ENCODE results near the gene TIMM10B. TPM values are rescaled to one million over a fixed set of nuclear protein-coding genes. Genes with fewer than 3 reads are reported as not detected.
A peak's percentile ranks its signal among the peaks of the same experiment; 100 is the strongest.

Gene TIMM10B
- total RNA-seq, 1 donor from 2014 or later, result 31.2 TPM

GRCh38 chr11:6480299-6480914, 894 bp upstream of the TIMM10B start:
- H3K36me3 Mint-ChIP-seq, result peaks cover 25% of the 10 kb centered on the region
- DNase-seq (ENCODE audit: extremely low spot score, unreplicated experiment), result no peak
- H3K4me3 Mint-ChIP-seq, result peak overlapping the region; percentile 98
- peak overlapping the region; percentile 99 for H3K27ac Mint-ChIP-seq
- no peaks in the 10 kb centered on the region for H3K9me3 Mint-ChIP-seq
- H3K27me3 Mint-ChIP-seq, result no peaks in the 10 kb centered on the region
- peaks cover 27% of the 10 kb centered on the region for H3K4me1 Mint-ChIP-seq (ENCODE audit: unreplicated experiment)
- no peak for TF ChIP-seq CTCF (conservative IDR thresholded peaks at IDR 0.05)

GRCh38 chr11:6481924-6482275, 599 bp downstream of the TIMM10B start:
- peak overlapping the region; percentile 99 for H3K27ac Mint-ChIP-seq
- peaks cover 23% of the 10 kb centered on the region for H3K4me1 Mint-ChIP-seq (ENCODE audit: unreplicated experiment)
- DNase-seq (ENCODE audit: extremely low spot score, unreplicated experiment), result no peak
- no peaks in the 10 kb centered on the region for H3K9me3 Mint-ChIP-seq
- no peaks in the 10 kb centered on the region for H3K27me3 Mint-ChIP-seq
- peak overlapping the region; percentile 98 for H3K4me3 Mint-ChIP-seq
- no peak for TF ChIP-seq CTCF (conservative IDR thresholded peaks at IDR 0.05)
- H3K36me3 Mint-ChIP-seq, result peaks cover 25% of the 10 kb centered on the region

- TF ChIP-seq CTCF (conservative IDR thresholded peaks at IDR 0.05), result no peak
- Mint-ChIP-seq H3K9me3 (no peaks in the 10 kb centered on the region), H3K4me1 (ENCODE audit: unreplicated experiment) (peaks cover 23% of the 10 kb centered on the region), H3K27me3 (no peaks in the 10 kb centered on the region), H3K4me3 (peak overlapping the region; percentile 98), H3K36me3 (peaks cover 25% of the 10 kb centered on the region), H3K27ac (peak overlapping the region; percentile 99)
- DNase-seq (ENCODE audit: extremely low spot score, unreplicated experiment), result no peak
These were observed 1.1 kb downstream of the TIMM10B start for GRCh38 chr11:6482441-6482840.

- Mint-ChIP-seq H3K36me3 (peaks cover 21% of the 10 kb centered on the region), H3K4me1 (ENCODE audit: unreplicated experiment) (peaks cover 23% of the 10 kb centered on the region), H3K27me3 (no peaks in the 10 kb centered on the region), H3K27ac (peak overlapping the region; percentile 99), H3K4me3 (peak overlapping the region; percentile 98), H3K9me3 (no peaks in the 10 kb centered on the region)
- no peak for TF ChIP-seq CTCF (conservative IDR thresholded peaks at IDR 0.05)
- no peak for DNase-seq (ENCODE audit: extremely low spot score, unreplicated experiment)
These were observed 1.7 kb downstream of the TIMM10B start for GRCh38 chr11:6483015-6483414.

- no peak overlapping the region for H3K4me3 Mint-ChIP-seq
- H3K36me3 Mint-ChIP-seq, result peaks cover 19% of the 10 kb centered on the region
- no peak for DNase-seq (ENCODE audit: extremely low spot score, unreplicated experiment)
- no peak overlapping the region for H3K27ac Mint-ChIP-seq
- no peaks in the 10 kb centered on the region for H3K9me3 Mint-ChIP-seq
- H3K27me3 Mint-ChIP-seq, result no peaks in the 10 kb centered on the region
- peaks cover 13% of the 10 kb centered on the region for H3K4me1 Mint-ChIP-seq (ENCODE audit: unreplicated experiment)
- no peak for TF ChIP-seq CTCF (conservative IDR thresholded peaks at IDR 0.05)
These were observed 4.4 kb downstream of the TIMM10B start for GRCh38 chr11:6485661-6486060.

GRCh38 chr11:6486256-6486655, 5.0 kb downstream of the TIMM10B start:
- H3K4me1 Mint-ChIP-seq (ENCODE audit: unreplicated experiment), result peaks cover 13% of the 10 kb centered on the region
- H3K36me3 Mint-ChIP-seq, result peaks cover 16% of the 10 kb centered on the region
- H3K4me3 Mint-ChIP-seq, result no peak overlapping the region
- no peak for DNase-seq (ENCODE audit: extremely low spot score, unreplicated experiment)
- no peak overlapping the region for H3K27ac Mint-ChIP-seq
- no peak for TF ChIP-seq CTCF (conservative IDR thresholded peaks at IDR 0.05)
- H3K27me3 Mint-ChIP-seq, result no peaks in the 10 kb centered on the region
- H3K9me3 Mint-ChIP-seq, result no peaks in the 10 kb centered on the region
